ENCODE results near the gene SLC4A1AP.

SLC4A1AP gene

DNA sequence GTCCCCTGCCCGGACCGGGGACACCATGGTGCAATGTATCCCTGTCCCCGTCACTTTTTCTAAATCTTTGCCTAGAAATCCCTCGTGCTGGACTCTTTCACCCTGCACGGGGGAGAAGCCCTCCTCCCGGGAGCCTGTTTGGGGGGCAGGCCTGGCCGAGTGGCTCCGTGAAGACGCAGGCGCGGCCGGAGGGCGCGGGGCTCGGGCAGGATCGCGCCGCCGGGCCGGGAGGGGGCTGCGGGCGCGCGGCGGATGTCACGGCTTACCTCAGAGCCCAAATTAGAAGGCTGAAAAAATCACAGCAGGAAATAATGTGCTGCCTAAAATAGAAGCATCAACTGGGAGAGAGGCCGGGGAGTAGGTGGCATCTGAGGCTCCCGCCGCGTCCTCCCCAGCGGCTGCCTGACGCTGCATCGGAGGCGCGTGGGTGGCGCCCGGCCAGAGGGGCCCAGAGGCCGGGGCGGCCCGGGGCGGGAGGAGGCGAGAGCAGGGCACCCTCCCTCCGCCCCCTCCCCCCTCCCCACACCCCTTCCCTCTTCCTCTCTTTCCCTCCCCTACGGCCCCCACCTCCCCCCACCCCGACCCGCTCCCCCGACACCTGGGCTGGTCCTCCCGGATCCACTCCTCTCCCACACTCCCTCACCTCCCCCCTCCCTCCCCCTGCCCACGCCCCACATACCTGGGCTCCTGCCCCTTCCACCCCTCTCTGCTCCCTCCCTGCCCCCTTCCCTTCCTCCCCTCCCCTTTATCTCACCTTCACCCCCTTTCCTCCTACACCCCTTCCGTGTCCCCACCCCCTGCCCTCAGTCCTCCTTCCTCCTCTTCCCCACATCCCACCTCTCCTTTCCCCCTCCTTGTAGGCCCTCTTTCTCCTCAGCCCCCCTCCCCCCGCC lies 51.9 kb downstream of the SLC4A1AP start:
- Histone ChIP-seq H3K36me3 (ENCODE audit: control insufficient read depth, insufficient read depth, low read length) (no peaks in the 10 kb centered on the region), H3K27me3 (ENCODE audit: control insufficient read depth, insufficient read depth, low read length) (peaks cover 7% of the 10 kb centered on the region), H3K4me1 (ENCODE audit: control insufficient read depth, insufficient read depth, low read length) (no peaks in the 10 kb centered on the region), H3K9ac (ENCODE audit: low read depth, low read length) (peak overlapping the region; percentile 65), H3K9me3 (ENCODE audit: control insufficient read depth, insufficient read depth, low read length) (no peaks in the 10 kb centered on the region), H3K4me3 (ENCODE audit: low read depth, low read length) (peak overlapping the region; percentile 83)

DNA sequence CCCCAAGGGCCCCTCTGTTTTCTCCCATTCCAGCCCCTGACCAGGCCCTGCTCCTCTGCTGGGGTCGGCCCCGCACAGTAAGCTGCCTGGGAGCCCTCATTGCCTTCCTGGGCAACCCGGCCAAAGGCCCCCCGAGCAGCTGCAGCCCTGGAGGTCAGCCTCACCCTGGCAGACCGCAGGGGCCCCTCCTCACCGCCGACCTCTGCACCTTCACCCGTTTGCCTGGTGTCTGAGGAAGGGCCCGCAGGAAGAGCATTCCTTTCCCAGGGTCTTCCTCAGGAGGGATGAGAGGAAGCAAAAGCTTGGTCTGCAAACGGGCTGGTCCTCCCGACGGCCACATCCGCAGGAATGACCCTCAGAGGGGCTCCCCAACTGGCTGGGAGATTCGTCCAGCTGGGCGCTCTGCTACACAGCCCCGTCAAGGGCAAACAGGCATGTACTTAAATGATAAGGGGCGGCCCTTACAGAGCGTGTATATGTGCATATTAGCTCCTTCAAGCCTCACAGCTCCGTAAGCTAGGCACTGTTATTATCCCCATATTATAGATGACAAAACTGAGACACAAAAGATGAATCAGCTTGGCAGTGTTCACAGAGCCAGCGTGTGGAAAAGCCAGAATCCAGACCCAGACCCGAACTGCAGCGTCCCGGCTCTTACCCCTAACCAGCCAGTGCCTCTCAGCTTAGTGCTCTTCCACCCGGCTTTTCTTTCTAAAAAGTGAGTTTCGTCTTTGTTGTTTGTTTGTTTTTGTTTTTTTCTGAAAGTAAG lies 52.8 kb downstream of the SLC4A1AP start:
- Histone ChIP-seq H3K9me3 (ENCODE audit: control insufficient read depth, insufficient read depth, low read length) (no peaks in the 10 kb centered on the region), H3K9ac (ENCODE audit: low read depth, low read length) (peak overlapping the region; percentile 50), H3K36me3 (ENCODE audit: control insufficient read depth, insufficient read depth, low read length) (no peaks in the 10 kb centered on the region), H3K27me3 (ENCODE audit: control insufficient read depth, insufficient read depth, low read length) (peaks cover 7% of the 10 kb centered on the region), H3K4me1 (ENCODE audit: control insufficient read depth, insufficient read depth, low read length) (no peaks in the 10 kb centered on the region), H3K4me3 (ENCODE audit: low read depth, low read length) (peak overlapping the region; percentile 68)

DNA sequence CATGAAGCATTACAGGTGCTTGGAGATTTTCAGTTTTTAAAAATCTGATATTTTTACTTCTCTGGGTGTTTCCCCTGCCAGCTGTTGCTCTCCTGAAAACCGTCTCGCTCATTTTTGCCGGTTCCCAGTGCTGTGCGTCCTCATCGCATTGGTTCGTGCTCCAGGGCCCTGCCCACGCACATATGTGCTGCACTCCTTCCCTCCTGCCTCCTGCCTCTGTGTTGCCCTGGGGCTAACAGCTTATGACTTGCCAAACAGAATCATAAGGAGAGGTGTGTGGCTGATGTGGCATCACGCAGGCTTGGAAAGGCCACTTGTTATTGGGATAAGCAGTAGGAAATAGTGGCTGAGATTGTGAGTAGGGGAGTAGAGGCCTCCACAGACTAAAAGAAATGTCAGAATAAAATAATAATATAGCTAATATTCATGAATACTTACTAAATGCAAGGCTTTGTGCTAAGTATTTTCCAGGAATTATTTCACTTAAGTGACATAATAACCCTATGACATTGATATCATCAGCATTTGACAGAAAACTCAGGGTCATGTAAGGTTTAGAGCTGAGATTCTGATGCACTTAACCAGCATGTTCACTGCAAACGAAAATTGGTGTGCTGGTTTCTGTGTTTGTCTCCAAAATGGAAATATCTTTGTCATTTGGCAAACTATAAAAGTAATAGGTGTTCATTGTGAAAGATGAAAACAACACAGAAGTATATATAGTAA lies 53.5 kb downstream of the SLC4A1AP start:
- peak overlapping the region; percentile 68 for H3K4me3 ChIP-seq (ENCODE audit: low read depth, low read length)
- no peaks in the 10 kb centered on the region for H3K4me1 ChIP-seq (ENCODE audit: control insufficient read depth, insufficient read depth, low read length)
- H3K9me3 ChIP-seq (ENCODE audit: control insufficient read depth, insufficient read depth, low read length): no peaks in the 10 kb centered on the region
- no peaks in the 10 kb centered on the region for H3K36me3 ChIP-seq (ENCODE audit: control insufficient read depth, insufficient read depth, low read length)
- no peak overlapping the region for H3K9ac ChIP-seq (ENCODE audit: low read depth, low read length)
- H3K27me3 ChIP-seq (ENCODE audit: control insufficient read depth, insufficient read depth, low read length): peaks cover 7% of the 10 kb centered on the region

DNA sequence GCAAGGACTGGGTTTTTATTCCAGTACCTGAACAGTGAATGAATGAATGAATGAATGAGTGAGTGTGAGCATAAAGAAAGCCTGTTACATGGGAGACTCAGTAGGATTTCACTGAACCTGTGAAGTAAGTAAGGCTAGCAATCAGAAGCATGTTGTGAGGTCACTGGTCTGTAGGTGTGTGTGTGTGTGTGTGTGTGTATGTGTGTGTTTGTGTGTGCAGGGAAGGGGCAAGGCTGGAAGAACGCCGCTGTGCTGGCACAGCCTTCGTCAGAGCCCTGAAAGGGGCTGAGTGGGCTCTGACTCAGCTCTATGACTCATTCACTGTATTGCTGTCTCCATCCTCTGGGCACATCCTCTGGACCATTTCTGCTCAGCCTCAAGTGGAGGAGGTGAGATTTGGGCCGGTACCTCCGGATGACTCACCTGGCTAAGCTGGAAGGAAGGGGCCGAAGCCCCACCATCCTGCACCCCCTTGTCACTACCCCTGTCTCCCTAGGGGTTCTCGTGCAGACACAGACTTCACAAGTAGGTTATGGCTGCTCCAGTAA lies 56.4 kb downstream of the SLC4A1AP start:
- H3K4me1 ChIP-seq (ENCODE audit: control insufficient read depth, insufficient read depth, low read length): peaks cover 12% of the 10 kb centered on the region
- H3K9me3 ChIP-seq (ENCODE audit: control insufficient read depth, insufficient read depth, low read length): no peaks in the 10 kb centered on the region
- H3K36me3 ChIP-seq (ENCODE audit: control insufficient read depth, insufficient read depth, low read length): no peaks in the 10 kb centered on the region
- no peak overlapping the region for H3K4me3 ChIP-seq (ENCODE audit: low read depth, low read length)
- no peak overlapping the region for H3K9ac ChIP-seq (ENCODE audit: low read depth, low read length)
- H3K27me3 ChIP-seq (ENCODE audit: control insufficient read depth, insufficient read depth, low read length): peaks cover 5% of the 10 kb centered on the region

DNA sequence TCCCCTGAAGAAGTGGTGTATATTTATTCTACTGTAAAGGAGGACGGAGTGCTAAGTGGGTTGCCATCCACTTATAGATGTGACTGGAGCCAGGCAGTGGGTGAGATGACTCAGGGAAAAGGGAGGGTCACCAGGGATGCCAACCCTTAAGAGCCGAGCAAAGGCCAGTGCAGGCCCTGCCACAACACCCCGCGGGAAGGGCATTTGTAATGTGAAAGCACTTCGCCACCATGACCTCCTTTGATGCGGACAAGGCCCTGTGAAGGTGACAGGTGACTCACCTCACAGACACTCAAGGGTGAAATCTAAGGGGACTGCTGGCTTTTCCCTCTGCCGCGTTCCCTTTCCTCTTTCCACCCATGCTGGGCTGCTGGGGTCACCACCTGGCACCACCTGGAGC lies 57.6 kb downstream of the SLC4A1AP start:
- Histone ChIP-seq H3K9me3 (ENCODE audit: control insufficient read depth, insufficient read depth, low read length) (no peaks in the 10 kb centered on the region), H3K4me1 (ENCODE audit: control insufficient read depth, insufficient read depth, low read length) (peaks cover 12% of the 10 kb centered on the region), H3K36me3 (ENCODE audit: control insufficient read depth, insufficient read depth, low read length) (no peaks in the 10 kb centered on the region), H3K9ac (ENCODE audit: low read depth, low read length) (no peak overlapping the region), H3K27me3 (ENCODE audit: control insufficient read depth, insufficient read depth, low read length) (peaks cover 5% of the 10 kb centered on the region), H3K4me3 (ENCODE audit: low read depth, low read length) (no peak overlapping the region)

DNA sequence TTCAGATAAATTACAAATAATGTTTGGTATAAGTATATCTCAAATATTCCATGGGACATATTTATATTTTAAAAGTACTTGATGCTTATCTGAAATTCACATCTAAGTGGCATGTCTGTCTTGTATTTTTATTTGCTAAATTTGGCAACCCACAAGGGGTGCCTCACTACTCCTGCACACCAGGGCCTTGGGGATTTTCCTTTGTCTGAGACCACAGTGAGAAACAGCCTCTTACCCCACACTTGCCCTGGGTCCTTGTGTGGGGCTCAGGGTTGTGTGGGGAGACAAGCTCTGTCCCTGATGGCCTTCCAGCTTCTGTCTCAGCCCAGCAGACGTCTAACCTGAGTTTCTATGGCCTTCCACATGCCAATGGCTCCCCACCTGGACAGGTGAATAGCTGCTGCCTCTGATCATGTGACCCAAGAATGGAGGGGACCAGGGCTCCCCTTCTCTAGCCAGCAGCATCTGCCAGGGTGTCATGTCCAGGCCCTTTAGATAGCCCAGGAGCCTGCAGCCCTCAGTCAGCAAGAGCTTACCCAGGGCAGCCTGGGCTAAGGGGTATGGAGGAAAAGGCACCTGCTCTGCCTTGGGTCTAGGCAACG lies 58.3 kb downstream of the SLC4A1AP start:
- peaks cover 5% of the 10 kb centered on the region for H3K27me3 ChIP-seq (ENCODE audit: control insufficient read depth, insufficient read depth, low read length)
- no peak overlapping the region for H3K9ac ChIP-seq (ENCODE audit: low read depth, low read length)
- H3K4me1 ChIP-seq (ENCODE audit: control insufficient read depth, insufficient read depth, low read length): peaks cover 12% of the 10 kb centered on the region
- H3K9me3 ChIP-seq (ENCODE audit: control insufficient read depth, insufficient read depth, low read length): no peaks in the 10 kb centered on the region
- no peak overlapping the region for H3K4me3 ChIP-seq (ENCODE audit: low read depth, low read length)
- no peaks in the 10 kb centered on the region for H3K36me3 ChIP-seq (ENCODE audit: control insufficient read depth, insufficient read depth, low read length)

DNA sequence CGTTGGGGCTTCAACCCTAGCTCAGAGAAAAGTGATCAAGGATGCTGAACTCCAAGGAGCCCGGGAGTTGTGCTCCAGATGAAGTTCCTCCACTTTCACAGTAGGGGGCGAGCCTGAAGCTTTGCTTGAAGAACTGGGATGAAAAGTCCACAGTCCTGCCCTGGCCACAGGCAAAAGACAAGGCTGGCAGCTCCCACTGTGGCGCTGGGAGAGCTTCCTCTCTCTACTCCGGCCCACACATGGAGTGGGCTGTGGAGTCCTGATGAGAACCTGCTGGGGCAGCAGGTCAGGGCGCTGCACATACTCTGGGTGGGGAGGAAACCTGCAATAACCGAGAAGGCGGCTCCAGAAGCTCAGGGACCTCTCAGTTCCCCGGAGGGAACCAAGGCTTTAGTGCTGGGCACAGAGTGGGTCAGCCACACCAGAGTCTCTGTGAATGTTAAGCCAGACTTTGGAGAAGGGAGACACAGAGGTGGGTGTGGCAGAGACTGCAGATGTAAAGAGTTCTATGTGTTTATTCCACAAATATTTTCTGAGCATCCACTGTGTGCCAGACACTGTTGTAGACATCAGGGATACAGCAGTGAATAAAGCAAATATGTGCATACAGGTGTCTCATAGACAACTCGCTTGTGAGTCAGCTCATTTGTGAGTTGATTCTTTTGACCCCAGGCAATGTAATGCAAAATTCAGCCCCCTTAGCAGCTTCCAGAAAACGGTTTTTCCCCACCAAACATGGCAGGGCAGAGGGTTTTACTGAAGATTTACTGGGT lies 59.9 kb downstream of the SLC4A1AP start:
- Histone ChIP-seq H3K9ac (ENCODE audit: low read depth, low read length) (no peak overlapping the region), H3K4me3 (ENCODE audit: low read depth, low read length) (no peak overlapping the region), H3K4me1 (ENCODE audit: control insufficient read depth, insufficient read depth, low read length) (peaks cover 12% of the 10 kb centered on the region), H3K36me3 (ENCODE audit: control insufficient read depth, insufficient read depth, low read length) (no peaks in the 10 kb centered on the region), H3K27me3 (ENCODE audit: control insufficient read depth, insufficient read depth, low read length) (no peaks in the 10 kb centered on the region), H3K9me3 (ENCODE audit: control insufficient read depth, insufficient read depth, low read length) (no peaks in the 10 kb centered on the region)

DNA sequence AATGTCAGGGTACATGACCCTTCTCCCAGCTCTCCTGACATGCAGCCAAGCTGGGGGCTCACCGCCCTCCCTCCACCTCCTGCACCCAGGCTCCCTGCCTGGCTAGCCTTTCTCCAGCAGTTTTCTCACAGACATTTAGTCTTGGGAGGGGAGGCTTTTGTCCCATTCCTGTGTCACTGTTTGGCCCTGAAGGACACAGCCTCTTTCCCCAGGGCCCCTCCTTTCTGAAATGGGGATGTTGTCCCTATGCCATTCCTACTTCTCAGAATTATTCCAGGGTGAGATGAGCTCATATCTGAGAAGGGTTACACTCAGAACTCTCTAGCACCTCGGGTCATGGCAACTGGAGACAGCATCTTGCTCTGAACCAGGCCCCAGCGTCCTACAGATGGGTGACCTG lies 60.5 kb downstream of the SLC4A1AP start:
- no peak overlapping the region for H3K9ac ChIP-seq (ENCODE audit: low read depth, low read length)
- no peaks in the 10 kb centered on the region for H3K27me3 ChIP-seq (ENCODE audit: control insufficient read depth, insufficient read depth, low read length)
- peaks cover 12% of the 10 kb centered on the region for H3K4me1 ChIP-seq (ENCODE audit: control insufficient read depth, insufficient read depth, low read length)

DNA sequence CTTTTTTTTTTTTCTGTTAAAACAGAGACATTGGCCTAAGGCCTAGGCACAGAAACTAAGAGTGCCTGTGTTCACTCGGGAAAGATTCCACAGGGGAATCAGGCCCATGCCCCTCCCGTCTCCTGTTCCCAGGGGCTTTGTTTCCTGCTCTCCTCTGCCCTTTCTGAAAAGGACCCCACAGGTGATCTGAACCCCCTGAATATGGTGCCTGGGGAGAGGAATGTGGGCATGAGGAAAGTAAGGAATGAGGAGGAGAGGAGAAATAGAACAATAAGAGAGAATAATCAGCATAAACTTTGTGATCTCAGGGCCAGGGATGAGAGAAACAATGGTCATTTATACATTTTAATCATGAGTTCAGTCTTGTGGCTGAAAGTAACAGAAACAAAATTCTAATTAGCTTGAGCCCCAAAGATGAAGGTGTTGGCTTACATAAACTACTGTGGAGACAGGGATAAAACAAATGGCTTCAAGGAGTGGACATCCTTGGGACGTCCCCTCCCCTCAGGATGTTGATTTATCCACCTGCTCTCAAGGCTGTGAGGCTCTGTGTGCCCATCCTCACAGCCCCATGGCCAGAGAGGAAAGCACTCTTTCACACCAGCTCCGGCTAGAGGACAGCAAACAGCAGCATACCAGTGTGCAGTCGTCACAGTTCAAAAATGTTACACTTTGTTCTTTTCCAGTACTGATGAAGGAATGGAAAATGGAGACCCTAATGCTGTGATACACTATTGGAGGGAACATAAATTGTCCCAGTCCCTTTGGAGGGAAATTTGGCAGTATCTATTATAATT lies 61.4 kb downstream of the SLC4A1AP start:
- peaks cover 12% of the 10 kb centered on the region for H3K4me1 ChIP-seq (ENCODE audit: control insufficient read depth, insufficient read depth, low read length)
- no peaks in the 10 kb centered on the region for H3K9me3 ChIP-seq (ENCODE audit: control insufficient read depth, insufficient read depth, low read length)

More for the DNA sequence above, 60.5 kb downstream of the SLC4A1AP start:
- H3K4me3 ChIP-seq (ENCODE audit: low read depth, low read length): no peak overlapping the region
- no peaks in the 10 kb centered on the region for H3K9me3 ChIP-seq (ENCODE audit: control insufficient read depth, insufficient read depth, low read length)
- H3K36me3 ChIP-seq (ENCODE audit: control insufficient read depth, insufficient read depth, low read length): no peaks in the 10 kb centered on the region

DNA sequence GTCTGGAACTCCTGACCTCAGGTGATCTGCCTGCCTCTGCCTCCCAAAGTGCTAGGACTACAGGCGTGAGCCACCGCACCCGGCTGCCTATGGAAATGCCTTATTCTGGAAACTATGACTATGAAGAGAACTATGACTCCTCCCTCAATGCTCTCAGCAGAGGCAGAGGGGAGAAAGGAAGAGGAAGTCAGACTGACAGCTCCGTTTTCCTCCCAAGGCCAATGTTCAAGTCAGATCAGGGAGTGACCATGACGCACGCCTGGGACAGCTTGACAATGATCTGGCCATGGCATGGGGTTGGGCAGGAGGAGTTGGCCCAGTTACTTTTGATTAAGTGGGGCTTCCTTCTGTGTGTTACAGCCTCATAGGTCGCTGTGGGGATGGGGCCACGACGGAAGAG lies 63.6 kb downstream of the SLC4A1AP start:
- peaks cover 12% of the 10 kb centered on the region for H3K4me1 ChIP-seq (ENCODE audit: control insufficient read depth, insufficient read depth, low read length)
- no peaks in the 10 kb centered on the region for H3K9me3 ChIP-seq (ENCODE audit: control insufficient read depth, insufficient read depth, low read length)
- no peaks in the 10 kb centered on the region for H3K27me3 ChIP-seq (ENCODE audit: control insufficient read depth, insufficient read depth, low read length)
- H3K36me3 ChIP-seq (ENCODE audit: control insufficient read depth, insufficient read depth, low read length): no peaks in the 10 kb centered on the region
- no peak overlapping the region for H3K4me3 ChIP-seq (ENCODE audit: low read depth, low read length)
- H3K9ac ChIP-seq (ENCODE audit: low read depth, low read length): no peak overlapping the region

More for the DNA sequence above, 61.4 kb downstream of the SLC4A1AP start:
- Histone ChIP-seq H3K36me3 (ENCODE audit: control insufficient read depth, insufficient read depth, low read length) (no peaks in the 10 kb centered on the region), H3K27me3 (ENCODE audit: control insufficient read depth, insufficient read depth, low read length) (no peaks in the 10 kb centered on the region), H3K4me3 (ENCODE audit: low read depth, low read length) (no peak overlapping the region), H3K9ac (ENCODE audit: low read depth, low read length) (no peak overlapping the region)

Data from iPS-15b (cell line).